Fibroblast of lung (primary cell): ENCODE results near the gene JAK1. TPM values are rescaled to one million over a fixed set of nuclear protein-coding genes. Genes with fewer than 3 reads are reported as not detected.

Experiments used
- DNase-seq, 2 donors: peaks; one replicate each; pipeline versions ENCODE4 v3.0.0 to v3.0.0-alpha.2; 2010; ENCODE audit warnings: low read depth in 2 of 2
- H2AFZ ChIP-seq: 2 replicates; pipeline ENCODE4 v1.5.1; 2012; ENCODE audit warnings: low read length, control low read depth, inconsistent platforms
- H3K27ac ChIP-seq: 2 replicates; pipeline ENCODE4 v1.5.1; 2011; ENCODE audit warnings: low read length, control low read depth; ENCODE audit not compliant: insufficient read depth
- H3K27me3 ChIP-seq: 2 replicates; pipeline ENCODE4 v1.5.1; 2011; ENCODE audit warnings: mild to moderate bottlenecking, low read length; ENCODE audit not compliant: control insufficient read depth, insufficient read depth
- H3K36me3 ChIP-seq: 2 replicates; pipeline ENCODE4 v1.5.1; 2011; ENCODE audit warnings: low read length; ENCODE audit not compliant: control insufficient read depth, insufficient read depth
- H3K4me1 ChIP-seq: 2 replicates; pipeline ENCODE4 v1.5.1; 2011; ENCODE audit warnings: low read length; ENCODE audit not compliant: control insufficient read depth, insufficient read depth; ENCODE audit errors: extremely low read depth
- H3K4me2 ChIP-seq: 2 replicates; pipeline ENCODE4 v1.5.1; 2011; ENCODE audit warnings: low read length, control low read depth; ENCODE audit not compliant: insufficient read depth; ENCODE audit errors: extremely low read depth
- H3K4me3 ChIP-seq, 4 experiments: fragments of 200-600 bp in 1 of 4; sonication (generic) in 1 of 4; replicated peaks in 1 of 4; 2 replicates each; pipeline ENCODE4 v1.5.1; 2011 to 2016; ENCODE audit warnings: low read length in 4 of 4, low read depth in 3 of 4, mild to moderate bottlenecking in 3 of 4, control low read depth in 2 of 4, inconsistent platforms in 1 of 4, mixed read lengths in 1 of 4; ENCODE audit not compliant: insufficient read depth in 1 of 4; ENCODE audit errors: control extremely low read depth in 1 of 4
- H3K79me2 ChIP-seq: 2 replicates; pipeline ENCODE4 v1.5.1; 2012; ENCODE audit warnings: mild to moderate bottlenecking, low read length, inconsistent platforms; ENCODE audit not compliant: control insufficient read depth, insufficient read depth
- H3K9ac ChIP-seq: 2 replicates; pipeline ENCODE4 v1.5.1; 2011; ENCODE audit warnings: mild to moderate bottlenecking, low read length, control low read depth; ENCODE audit not compliant: insufficient read depth
- H3K9me3 ChIP-seq: 2 replicates; pipeline ENCODE4 v1.5.1; 2012; ENCODE audit warnings: low read depth, low read length; ENCODE audit not compliant: control insufficient read depth, insufficient read depth
- H4K20me1 ChIP-seq: 2 replicates; pipeline ENCODE4 v1.5.1; 2011; ENCODE audit warnings: low read length; ENCODE audit not compliant: control insufficient read depth, insufficient read depth; ENCODE audit errors: extremely low read depth
- EZH2 ChIP-seq: IDR thresholded peaks from 2 replicates; pipeline ENCODE4 v1.5.1; 2012; ENCODE audit warnings: low read length, control low read depth, mild to moderate bottlenecking; ENCODE audit errors: missing control alignments
- polyA plus RNA-seq, 2 donors: library from polyadenylated mRNA; depleted of rRNA in 1 of 2; stranded (reverse) in 1 of 2; unstranded in 1 of 2; fragments of >200 nt; gene quantifications; 2 replicates each; pipeline ENCODE4 v1.2.1, GENCODE V29; 2011 to 2012; ENCODE audit warnings: missing spikeins in 1 of 2
- total RNA-seq: library from RNA; depleted of rRNA; stranded (reverse); fragments of >200 nt; gene quantifications from 2 replicates; pipeline ENCODE4 v1.2.1, GENCODE V29; 2014
- TF ChIP-seq, protein P1 (sequence below), 2 donors: IDR thresholded peaks in 1 of 2; conservative IDR thresholded peaks in 1 of 2; 1 replicate in 1 of 2; 2 replicates in 1 of 2; pipeline ENCODE4 v1.5.1; 2011 to 2012; ENCODE audit warnings: low read length in 2 of 2, control low read depth in 1 of 2, inconsistent platforms in 1 of 2, low read depth in 1 of 2, mild to moderate bottlenecking in 1 of 2

The JAK1 gene
- total and polyA plus RNA-seq, 2 donors (not counting 1 experiment from before 2014, with no cell fraction given) = 144 to 152 TPM

DNA sequence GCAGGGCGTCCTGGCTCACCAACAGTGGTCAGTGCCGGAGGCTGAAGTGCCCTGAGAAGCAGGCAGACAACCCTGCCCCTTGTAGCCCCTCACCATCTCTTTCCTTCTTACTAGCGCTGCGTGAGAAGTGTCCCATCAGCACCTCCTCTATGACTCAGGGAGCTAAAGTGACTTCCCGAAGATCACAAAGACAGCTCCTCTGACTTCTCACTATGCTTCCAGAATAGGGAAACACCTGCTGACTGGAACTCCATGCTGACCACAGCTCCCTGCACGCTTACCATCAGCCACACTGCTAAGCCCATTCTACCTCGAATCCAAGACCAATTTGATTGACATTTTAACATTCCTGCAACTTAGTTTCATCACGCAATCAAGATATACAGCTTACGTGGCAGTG, 92.8 kb downstream of the JAK1 start:
- TF ChIP-seq, protein P1, sequence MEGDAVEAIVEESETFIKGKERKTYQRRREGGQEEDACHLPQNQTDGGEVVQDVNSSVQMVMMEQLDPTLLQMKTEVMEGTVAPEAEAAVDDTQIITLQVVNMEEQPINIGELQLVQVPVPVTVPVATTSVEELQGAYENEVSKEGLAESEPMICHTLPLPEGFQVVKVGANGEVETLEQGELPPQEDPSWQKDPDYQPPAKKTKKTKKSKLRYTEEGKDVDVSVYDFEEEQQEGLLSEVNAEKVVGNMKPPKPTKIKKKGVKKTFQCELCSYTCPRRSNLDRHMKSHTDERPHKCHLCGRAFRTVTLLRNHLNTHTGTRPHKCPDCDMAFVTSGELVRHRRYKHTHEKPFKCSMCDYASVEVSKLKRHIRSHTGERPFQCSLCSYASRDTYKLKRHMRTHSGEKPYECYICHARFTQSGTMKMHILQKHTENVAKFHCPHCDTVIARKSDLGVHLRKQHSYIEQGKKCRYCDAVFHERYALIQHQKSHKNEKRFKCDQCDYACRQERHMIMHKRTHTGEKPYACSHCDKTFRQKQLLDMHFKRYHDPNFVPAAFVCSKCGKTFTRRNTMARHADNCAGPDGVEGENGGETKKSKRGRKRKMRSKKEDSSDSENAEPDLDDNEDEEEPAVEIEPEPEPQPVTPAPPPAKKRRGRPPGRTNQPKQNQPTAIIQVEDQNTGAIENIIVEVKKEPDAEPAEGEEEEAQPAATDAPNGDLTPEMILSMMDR (conservative IDR thresholded peaks at IDR 0.05 in 1 of 2, IDR thresholded peaks at IDR 0.05 in 1 of 2; ENCODE audit: low read depth in 1 of 2, low read length in 2 of 2) = no peak
- H2AFZ ChIP-seq = no peak overlapping the region
- H3K27me3 ChIP-seq = no peaks in the 10 kb centered on the region
- no peaks in the 10 kb centered on the region for H4K20me1 ChIP-seq
- H3K4me2 ChIP-seq = no peak overlapping the region
- H3K9me3 ChIP-seq = no peaks in the 10 kb centered on the region
- H3K27ac ChIP-seq = no peak overlapping the region
- peaks cover 18% of the 10 kb centered on the region for H3K36me3 ChIP-seq
- H3K9ac ChIP-seq = no peak overlapping the region
- no peak overlapping the region for H3K4me3 ChIP-seq
- H3K4me1 ChIP-seq = no peaks in the 10 kb centered on the region
- no peak for DNase-seq
- no peaks in the 10 kb centered on the region for H3K79me2 ChIP-seq

- H3K27ac ChIP-seq = no peak overlapping the region
Observed at GRCh38 chr1:64872067-64872466, 94.3 kb downstream of the JAK1 start.

DNA sequence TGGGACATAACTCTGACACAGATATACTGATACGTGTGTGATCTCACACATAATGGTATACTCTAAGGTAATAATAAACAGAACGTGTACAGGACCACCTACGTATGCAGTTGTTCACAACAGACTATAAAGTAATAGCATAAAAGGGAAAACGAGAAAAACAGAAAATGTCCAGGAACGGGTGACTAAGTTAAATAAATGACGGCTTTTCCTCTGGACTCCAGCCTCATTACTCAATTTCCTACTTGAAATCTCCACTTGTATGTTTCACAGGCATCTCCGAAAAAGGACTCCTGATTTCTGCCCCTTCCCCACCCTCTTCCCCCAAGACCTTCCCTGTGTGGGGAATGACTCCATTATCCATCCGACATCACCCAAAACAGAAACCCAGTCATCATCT, 95.1 kb downstream of the JAK1 start:
- Histone ChIP-seq H3K4me2 (no peak overlapping the region), H3K36me3 (peaks cover 21% of the 10 kb centered on the region), H3K4me1 (peaks cover 5% of the 10 kb centered on the region), H3K4me3 (no peak overlapping the region), H3K79me2 (no peaks in the 10 kb centered on the region), H4K20me1 (no peaks in the 10 kb centered on the region), H3K27ac (no peak overlapping the region), H3K9ac (no peak overlapping the region), H2AFZ (no peak overlapping the region), H3K9me3 (no peaks in the 10 kb centered on the region), H3K27me3 (no peaks in the 10 kb centered on the region)
- no peak for DNase-seq
- TF ChIP-seq, protein P1 (conservative IDR thresholded peaks at IDR 0.05 in 1 of 2, IDR thresholded peaks at IDR 0.05 in 1 of 2; ENCODE audit: low read depth in 1 of 2, low read length in 2 of 2) = no peak
- no peak for TF ChIP-seq EZH2

More at GRCh38 chr1:64872067-64872466, 94.3 kb downstream of the JAK1 start:
- no peak overlapping the region for H3K9ac ChIP-seq
- no peaks in the 10 kb centered on the region for H3K9me3 ChIP-seq
- no peaks in the 10 kb centered on the region for H4K20me1 ChIP-seq
- H3K36me3 ChIP-seq = peaks cover 19% of the 10 kb centered on the region
- H2AFZ ChIP-seq = no peak overlapping the region
- H3K27me3 ChIP-seq = no peaks in the 10 kb centered on the region
- no peak overlapping the region for H3K4me3 ChIP-seq
- no peak for DNase-seq
- TF ChIP-seq, protein P1 (conservative IDR thresholded peaks at IDR 0.05 in 1 of 2, IDR thresholded peaks at IDR 0.05 in 1 of 2; ENCODE audit: low read depth in 1 of 2, low read length in 2 of 2) = no peak
- H3K4me2 ChIP-seq = no peak overlapping the region
- H3K4me1 ChIP-seq = peaks cover 4% of the 10 kb centered on the region
- H3K79me2 ChIP-seq = no peaks in the 10 kb centered on the region
